HL-60/S4 treated with phorbol 12-myristate 13-acetate at 8.2 ng/mL for 4 days and 3 days (cell line): ENCODE data around the gene TULP4.
"Not testable (repeated sequence)": the region's sequence is repeated elsewhere in the genome, so short reads cannot be mapped to it uniquely, and the experiment has no call there.

ENCODE experiments used
- in situ Hi-C: fragments of 300-500 bp; cut with MboI; formaldehyde crosslinking; loops from 2 replicates; pipeline ENCODE4 v1.15.0; 2022; ENCODE audit warnings: low sequenced_read_pairs

Gene TULP4

GRCh38 chr6:158460602-158461169, 148.4 kb downstream of the TULP4 start:
- in situ Hi-C loops = no loop called here

DNA sequence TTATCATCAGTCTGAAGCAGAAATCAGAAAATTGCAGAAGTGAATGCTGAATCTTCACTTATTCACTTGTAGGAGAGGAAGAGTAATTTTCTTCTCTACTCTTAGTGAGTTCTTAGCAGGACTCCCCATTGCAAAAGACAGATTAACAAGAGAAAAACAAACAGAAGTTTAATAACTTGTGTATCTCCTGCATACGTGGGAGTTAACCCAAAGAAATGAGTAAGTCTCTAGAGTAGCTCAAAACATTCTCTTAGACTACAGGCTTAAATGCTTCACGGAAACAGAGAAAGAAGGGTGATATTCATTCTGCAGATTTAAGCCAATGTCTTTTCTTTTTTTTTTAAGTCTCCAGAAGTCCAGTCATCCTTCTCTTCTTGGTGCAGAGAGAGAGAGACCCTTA, 149.7 kb downstream of the TULP4 start:
- in situ Hi-C loops = no loop called here

DNA sequence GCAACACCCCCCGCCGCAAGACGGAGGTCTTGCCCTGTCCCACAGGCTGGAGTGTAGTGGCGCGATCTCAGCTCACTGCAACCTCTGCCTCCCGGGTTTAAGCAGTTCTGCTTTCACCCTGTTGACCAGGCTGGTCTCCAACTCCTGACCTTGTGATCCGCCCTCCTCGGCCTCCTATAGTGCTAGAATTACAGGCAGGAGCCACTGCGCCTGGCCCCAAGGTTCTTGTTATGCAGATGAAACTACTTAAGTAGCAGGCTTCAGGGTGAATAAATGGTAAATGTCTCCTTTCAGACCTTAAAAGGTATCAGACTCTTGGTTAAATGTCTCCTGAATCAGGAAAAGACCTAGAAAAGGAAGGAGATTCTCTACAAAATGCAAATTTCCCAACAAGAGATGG, 152.2 kb downstream of the TULP4 start:
- in situ Hi-C loops = no loop called here

DNA sequence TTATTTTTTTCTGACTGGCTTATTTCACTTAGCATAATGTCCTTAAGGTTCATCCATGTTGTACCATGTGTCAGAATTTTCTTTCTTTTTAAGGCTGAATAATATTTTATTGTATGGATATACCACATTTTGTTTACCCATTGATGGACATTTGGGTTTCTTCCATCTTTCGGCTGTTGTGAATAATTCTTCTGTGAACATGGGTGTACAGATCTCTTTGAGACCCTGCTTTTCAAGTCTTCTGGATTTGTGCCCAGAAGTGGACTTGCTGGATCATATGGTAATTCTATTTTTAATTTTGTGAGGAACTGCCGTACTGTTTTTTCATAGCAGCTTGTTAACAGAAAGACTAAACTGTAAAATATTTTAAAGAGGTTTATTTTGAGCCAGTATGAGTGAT, 153.0 kb downstream of the TULP4 start:
- in situ Hi-C loops = no loop called here

DNA sequence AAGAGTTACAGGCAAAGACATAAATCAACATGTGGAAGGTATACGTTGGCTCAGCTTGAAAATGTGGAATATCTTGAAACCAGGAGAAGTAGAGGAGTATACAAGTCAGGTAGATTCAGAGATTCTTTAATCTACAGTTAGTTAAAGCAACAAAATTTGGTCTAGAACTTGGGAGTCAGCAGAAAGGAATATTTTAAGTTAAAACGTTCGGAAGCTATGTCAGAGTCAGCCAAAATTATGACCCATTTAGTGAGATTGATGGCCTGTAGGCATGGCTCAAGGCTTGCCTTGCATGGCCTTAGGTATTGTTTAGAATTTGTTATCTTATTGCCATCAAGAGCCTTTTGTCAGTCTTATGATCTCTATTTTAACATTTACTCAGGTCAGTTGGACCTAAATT, 153.5 kb downstream of the TULP4 start:
- in situ Hi-C loops = no loop called here

GRCh38 chr6:158467923-158468322, 155.7 kb downstream of the TULP4 start:
- in situ Hi-C loops = no loop called here

- in situ Hi-C loops = no loop called here
These were observed 156.4 kb downstream of the TULP4 start for GRCh38 chr6:158468666-158469065.

DNA sequence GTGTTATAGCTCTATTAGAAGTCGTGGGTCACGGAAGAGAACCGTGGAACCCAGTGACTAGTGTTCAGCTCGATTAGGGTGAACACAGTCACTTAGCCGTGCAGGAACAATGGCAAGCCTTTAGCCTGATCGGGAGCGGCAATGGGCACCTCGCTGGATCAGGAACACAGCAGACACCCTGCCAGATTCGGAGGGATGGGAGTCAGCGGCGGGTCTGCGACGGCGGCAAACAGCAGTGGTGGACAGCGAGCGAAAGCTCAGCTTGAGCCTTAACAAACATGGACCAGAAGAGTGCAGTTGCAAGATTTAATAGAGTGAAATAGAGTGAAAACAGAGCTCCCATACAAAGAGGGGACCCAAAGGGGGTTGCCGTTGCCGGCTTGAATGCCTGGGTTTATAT, 157.8 kb downstream of the TULP4 start:
- in situ Hi-C loops = not testable (repeated sequence)

GRCh38 chr6:158471339-158471738, 159.1 kb downstream of the TULP4 start:
- in situ Hi-C loops = no loop called here

GRCh38 chr6:158472447-158472846, 160.2 kb downstream of the TULP4 start:
- in situ Hi-C loops = no loop called here

- in situ Hi-C loops = no loop called here
These were observed 162.7 kb downstream of the TULP4 start for GRCh38 chr6:158474961-158475343.

DNA sequence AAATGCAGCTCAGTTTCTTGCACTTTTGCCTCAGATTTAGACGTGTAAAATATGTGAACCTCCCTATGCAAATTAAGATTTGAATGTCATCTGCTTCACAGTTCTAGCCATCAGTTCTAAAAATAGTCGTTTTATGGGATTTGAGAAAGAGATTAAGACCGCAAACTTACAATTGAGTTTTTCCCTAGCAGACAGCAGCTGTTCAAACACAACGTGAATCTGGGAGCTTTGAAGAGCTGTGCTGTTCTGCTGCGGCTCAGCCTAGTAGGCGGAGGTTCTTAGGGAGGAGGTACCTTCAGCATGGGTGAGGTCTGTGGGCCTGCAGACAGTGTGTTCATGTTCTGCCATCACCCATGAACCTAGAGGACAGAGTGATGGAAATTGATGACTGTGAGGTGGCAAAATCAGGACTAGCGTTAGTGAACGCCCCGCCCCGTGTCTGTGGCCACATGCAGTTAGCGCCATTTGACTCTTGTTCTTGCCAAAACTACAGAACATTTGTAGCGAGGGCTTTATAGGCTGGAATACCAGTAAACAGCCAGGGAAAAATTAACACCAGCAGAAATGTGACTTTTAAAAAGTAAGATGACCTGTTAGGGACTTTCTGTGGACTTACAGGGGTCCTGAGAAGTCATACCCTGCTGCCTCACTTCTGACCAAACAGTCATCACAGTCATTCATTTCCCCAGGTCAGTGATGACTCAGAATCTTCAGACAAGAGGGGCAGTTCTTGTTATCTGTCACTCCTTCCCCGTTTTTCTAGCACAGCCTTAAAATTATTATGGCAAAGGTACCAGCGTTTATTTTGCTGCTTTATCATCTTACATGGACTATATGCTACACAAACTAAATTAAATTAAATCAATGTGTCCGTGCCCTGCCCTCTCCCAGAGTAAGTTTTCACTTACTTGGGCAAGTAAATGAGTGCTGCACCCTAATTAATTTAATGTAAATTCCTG, 163.4 kb downstream of the TULP4 start:
- in situ Hi-C loops = no loop called here

DNA sequence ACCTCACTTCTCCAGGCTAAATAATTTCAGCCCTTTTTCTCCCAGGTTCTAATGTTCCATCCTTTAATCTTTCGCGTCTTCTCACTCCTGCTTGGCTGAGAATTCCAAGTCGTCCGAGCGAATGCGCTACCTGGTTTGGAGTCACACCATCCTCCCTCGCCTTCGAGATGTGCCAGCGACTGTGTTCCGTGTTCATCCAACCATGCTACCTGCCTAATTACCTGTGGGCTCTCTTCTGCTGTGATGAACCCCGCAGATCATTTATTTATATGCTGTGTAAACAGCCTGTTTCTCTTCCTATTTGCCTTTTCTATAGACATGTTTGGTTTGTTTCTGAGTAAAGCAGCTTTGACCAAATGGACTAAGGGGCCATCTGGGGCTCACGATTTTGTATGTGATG, 164.1 kb downstream of the TULP4 start:
- in situ Hi-C loops = no loop called here

DNA sequence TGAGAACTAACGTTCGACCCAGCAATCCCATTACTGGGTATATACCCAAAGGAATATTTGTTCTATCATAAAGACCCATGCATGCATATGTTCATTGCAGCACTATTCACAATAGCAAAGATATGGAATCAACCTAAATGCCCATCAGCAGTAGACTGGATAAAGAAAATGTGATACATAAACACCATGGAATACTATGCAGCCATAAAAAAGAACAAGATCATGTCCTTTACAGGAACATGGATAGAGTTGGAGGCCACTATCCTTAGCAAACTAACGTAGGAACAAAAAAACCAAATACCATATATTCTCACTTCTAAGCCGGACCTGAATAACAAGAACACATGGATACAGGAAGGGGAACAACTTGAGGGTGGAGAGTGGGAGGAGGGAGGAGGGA, 165.5 kb downstream of the TULP4 start:
- in situ Hi-C loops = not testable (repeated sequence)

DNA sequence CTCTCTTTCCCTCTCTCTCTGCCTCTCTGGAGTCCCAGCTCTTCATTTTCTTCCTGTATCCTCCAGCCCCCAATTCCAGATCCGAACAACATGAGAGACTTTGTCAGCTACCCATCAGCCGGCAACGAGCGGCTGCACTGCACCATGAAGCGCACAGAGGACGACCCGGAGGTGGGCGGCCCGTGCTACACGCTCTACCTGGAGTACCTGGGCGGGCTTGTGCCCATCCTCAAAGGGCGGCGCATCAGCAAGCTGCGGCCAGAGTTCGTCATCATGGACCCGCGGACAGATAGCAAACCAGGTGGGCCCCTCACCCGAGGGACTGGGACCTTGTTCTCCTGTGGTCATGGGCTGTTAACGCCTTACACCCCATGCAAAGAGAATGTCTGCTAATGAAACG, 168.7 kb downstream of the TULP4 start:
- in situ Hi-C loops = no loop called here

DNA sequence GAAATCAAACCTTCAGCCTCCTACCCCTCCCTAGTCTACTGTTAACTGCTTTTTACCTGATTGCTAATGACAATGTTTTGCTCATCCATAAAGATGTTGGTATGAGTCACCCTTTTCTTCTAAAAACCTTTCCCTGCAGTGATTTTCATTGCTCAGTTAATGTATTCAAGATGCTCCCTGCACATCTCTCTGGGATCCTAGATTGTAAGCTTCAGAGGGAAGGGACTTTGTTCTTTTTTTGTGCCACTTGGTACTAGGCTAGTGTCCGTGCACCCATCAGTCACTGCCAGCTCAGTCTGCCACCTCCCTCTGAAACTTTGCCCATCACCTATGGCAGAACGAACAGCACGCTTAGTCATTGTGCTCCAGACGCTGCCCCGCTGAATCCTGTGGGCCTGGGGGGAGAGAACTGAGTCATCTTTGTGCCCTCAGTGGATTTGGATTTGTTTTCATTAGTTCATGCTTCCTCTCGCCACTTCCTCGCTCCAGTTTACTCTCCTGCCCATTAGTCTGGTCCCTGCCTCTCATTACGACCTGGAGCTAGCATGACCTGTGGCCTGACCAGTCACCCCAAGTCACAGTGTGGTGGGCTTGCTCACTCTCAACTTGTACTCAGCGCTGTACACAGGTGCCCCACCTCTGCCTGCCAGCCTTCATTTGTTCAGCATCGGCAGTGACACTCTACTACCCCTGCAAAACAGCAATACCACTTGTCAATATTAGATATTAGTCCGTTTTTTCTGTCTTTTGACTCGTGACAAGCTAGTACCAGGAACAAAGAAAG, 169.6 kb downstream of the TULP4 start:
- in situ Hi-C loops = no loop called here

- in situ Hi-C loops = no loop called here
These were observed 173.2 kb downstream of the TULP4 start for GRCh38 chr6:158485431-158485830.

GRCh38 chr6:158487495-158487894, 175.2 kb downstream of the TULP4 start:
- in situ Hi-C loops = no loop called here

- in situ Hi-C loops = no loop called here
These were observed 175.8 kb downstream of the TULP4 start for GRCh38 chr6:158488065-158488464.

DNA sequence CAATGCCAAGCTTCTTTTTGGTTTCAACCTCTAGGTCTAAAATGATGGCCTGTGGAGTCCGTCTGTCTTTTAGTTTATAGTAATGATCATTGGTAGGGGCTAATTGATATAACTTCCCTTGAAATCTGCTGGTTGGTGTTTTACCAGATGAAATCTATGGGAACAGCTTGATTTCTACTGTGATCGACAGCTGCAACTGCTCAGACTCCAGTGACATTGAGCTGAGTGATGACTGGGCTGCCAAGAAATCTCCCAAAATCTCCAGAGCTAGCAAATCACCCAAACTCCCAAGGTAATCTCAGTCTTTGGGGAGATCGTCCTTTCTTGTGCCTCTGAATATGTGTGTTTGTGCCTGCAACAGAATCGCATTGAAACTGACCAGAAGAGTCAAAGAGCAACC, 177.2 kb downstream of the TULP4 start:
- in situ Hi-C loops = no loop called here

DNA sequence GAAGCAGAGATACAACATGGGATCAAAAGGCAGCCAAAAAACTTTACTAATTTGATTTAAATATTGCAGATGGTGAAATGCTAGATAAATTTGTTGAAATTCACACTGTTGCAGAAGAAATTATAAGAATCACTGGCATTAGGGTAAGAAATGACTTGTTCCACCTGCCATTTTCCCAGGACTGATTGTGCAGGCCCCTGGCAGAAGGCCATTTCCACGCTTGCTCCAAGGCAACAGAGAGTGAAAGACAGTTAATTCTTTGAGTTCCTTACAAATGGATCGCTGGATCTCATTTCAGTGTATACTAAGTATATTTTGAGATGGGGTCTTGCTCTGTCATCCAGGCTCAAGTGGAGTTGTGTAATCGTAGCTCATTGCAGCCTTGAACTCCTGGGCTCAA, 180.6 kb downstream of the TULP4 start:
- in situ Hi-C loops = no loop called here

DNA sequence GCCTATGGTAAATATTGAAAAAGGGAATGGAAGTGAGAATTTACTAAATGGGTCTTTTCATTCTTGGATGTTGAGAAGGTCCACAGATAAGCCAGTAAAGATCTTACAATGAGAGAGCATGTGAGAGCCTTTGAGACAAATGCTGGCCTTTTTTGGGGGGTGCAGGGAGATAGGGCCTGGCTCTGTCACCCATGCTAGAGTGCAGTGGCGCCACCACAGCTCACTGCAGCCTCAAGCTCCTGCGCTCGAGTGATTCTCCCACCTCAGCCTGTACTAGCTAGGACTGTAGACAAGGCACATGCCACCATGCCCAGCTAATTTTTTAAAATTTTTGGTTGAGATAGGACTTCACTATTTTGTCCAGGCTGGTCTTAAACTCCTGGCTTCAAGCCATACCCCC, 184.4 kb downstream of the TULP4 start:
- in situ Hi-C loops = no loop called here
